Measurements from ENCODE around the gene ANKRD60.

Gene ANKRD60

DNA sequence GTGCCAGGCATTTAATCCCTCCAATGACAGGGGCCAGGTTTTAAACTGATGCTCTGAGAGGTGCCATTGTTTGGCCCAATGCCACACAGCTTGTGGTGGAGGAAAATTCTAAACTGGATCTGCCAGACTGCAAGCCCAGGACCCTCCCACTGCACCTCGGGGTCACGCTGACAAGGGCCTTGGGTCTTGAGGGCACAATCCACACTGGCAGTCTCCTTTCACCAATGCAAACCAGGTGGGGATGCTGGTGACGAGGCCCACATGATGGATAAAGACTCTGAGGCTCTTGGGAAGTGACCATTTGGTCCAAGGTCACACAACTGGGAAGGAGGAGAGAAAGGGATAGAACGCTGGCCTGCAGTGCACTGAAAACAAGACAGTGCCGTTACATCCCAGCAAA is 14.7 kb downstream of the ANKRD60 start:
- Histone ChIP-seq H3K4me2 (ENCODE audit: low read length) (no peak overlapping the region), H3K9ac (no peak overlapping the region), H3K4me1 (no peaks in the 10 kb centered on the region), H3K36me3 (ENCODE audit: control insufficient read depth, insufficient read depth, low read length) (no peaks in the 10 kb centered on the region), H3K4me3 (ENCODE audit: low read depth, low read length) (no peak overlapping the region), H3K27ac (no peak overlapping the region), H3K9me3 (ENCODE audit: control insufficient read depth, low read length) (no peaks in the 10 kb centered on the region), H3K79me2 (no peaks in the 10 kb centered on the region), H3K27me3 (ENCODE audit: control insufficient read depth, insufficient read depth, low read length) (no peaks in the 10 kb centered on the region), H2AFZ (no peak overlapping the region)
- TF ChIP-seq, protein P1, sequence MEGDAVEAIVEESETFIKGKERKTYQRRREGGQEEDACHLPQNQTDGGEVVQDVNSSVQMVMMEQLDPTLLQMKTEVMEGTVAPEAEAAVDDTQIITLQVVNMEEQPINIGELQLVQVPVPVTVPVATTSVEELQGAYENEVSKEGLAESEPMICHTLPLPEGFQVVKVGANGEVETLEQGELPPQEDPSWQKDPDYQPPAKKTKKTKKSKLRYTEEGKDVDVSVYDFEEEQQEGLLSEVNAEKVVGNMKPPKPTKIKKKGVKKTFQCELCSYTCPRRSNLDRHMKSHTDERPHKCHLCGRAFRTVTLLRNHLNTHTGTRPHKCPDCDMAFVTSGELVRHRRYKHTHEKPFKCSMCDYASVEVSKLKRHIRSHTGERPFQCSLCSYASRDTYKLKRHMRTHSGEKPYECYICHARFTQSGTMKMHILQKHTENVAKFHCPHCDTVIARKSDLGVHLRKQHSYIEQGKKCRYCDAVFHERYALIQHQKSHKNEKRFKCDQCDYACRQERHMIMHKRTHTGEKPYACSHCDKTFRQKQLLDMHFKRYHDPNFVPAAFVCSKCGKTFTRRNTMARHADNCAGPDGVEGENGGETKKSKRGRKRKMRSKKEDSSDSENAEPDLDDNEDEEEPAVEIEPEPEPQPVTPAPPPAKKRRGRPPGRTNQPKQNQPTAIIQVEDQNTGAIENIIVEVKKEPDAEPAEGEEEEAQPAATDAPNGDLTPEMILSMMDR (IDR thresholded peaks at IDR 0.05): no peak

DNA sequence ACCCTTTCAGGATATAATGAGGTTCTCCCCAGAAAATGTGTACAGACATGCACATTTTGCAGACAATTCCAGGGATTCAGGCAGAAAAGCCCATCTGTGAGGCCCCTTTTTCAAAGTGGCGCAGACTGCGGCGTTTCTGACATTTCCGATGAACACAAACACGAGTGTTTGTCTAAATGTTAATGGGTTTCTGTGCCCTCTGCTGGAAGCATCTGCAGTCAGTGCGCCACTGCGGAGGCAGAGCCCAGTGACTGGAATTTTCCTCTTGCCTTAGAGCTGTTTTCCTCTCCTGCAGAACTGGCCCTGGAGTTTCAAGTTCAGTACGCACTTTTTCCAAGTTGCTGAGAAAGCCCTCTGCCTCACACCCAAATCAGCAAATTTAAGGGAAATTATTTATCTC is 15.3 kb downstream of the ANKRD60 start:
- Histone ChIP-seq H2AFZ (no peak overlapping the region), H3K79me2 (no peaks in the 10 kb centered on the region), H3K27ac (no peak overlapping the region), H3K27me3 (ENCODE audit: control insufficient read depth, insufficient read depth, low read length) (no peaks in the 10 kb centered on the region), H3K4me3 (ENCODE audit: low read depth, low read length) (no peak overlapping the region), H3K36me3 (ENCODE audit: control insufficient read depth, insufficient read depth, low read length) (no peaks in the 10 kb centered on the region), H3K4me2 (ENCODE audit: low read length) (no peak overlapping the region), H3K4me1 (no peaks in the 10 kb centered on the region), H3K9me3 (ENCODE audit: control insufficient read depth, low read length) (no peaks in the 10 kb centered on the region), H3K9ac (no peak overlapping the region)
- TF ChIP-seq, protein P1 (IDR thresholded peaks at IDR 0.05): no peak

DNA sequence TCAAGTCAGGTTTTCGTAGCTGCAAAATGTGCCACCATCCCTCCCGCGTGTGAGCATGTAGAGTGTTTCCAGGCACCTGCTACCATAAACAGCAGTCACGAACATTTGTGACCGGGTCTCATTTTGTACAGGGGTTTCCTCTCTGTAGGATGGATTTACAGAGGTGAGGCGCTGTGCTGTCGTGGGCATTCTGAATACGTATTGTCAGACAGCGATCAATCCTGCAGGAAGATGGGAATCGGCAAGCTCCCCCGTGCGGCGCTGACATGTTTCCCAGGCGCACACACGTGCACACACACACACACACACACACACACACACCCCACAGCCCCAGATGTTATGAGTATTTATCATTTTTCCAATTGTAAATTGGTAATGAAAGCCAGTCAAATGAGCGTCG is 15.8 kb downstream of the ANKRD60 start:
- H3K4me3 ChIP-seq (ENCODE audit: low read depth, low read length): no peak overlapping the region
- TF ChIP-seq, protein P1 (IDR thresholded peaks at IDR 0.05): no peak
- no peak overlapping the region for H2AFZ ChIP-seq
- no peak overlapping the region for H3K9ac ChIP-seq
- H3K27ac ChIP-seq: no peak overlapping the region
- no peaks in the 10 kb centered on the region for H3K36me3 ChIP-seq (ENCODE audit: control insufficient read depth, insufficient read depth, low read length)
- no peak overlapping the region for H3K4me2 ChIP-seq (ENCODE audit: low read length)
- no peaks in the 10 kb centered on the region for H3K9me3 ChIP-seq (ENCODE audit: control insufficient read depth, low read length)
- H3K27me3 ChIP-seq (ENCODE audit: control insufficient read depth, insufficient read depth, low read length): no peaks in the 10 kb centered on the region
- H3K79me2 ChIP-seq: no peaks in the 10 kb centered on the region
- H3K4me1 ChIP-seq: no peaks in the 10 kb centered on the region

DNA sequence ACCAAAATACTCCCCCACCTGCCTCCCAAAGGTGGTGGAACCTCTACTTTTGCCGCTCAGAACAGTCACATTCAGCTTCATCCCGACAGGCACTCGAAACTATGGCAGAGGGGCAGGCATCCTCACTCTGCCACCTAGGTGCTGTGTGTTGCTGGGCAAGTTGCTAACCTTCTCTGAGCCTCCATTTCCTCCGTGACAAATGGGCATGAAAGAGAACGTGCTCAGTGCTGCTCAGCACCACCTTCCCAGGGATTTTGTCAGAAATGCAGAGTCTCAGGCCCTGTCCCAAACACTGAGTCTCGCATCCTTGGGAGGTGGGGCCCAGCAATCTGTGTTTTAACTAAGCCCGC is 18.1 kb downstream of the ANKRD60 start:
- Histone ChIP-seq H3K79me2 (no peaks in the 10 kb centered on the region), H3K9me3 (ENCODE audit: control insufficient read depth, low read length) (no peaks in the 10 kb centered on the region), H3K4me3 (ENCODE audit: low read depth, low read length) (no peak overlapping the region), H3K27me3 (ENCODE audit: control insufficient read depth, insufficient read depth, low read length) (no peaks in the 10 kb centered on the region), H3K4me1 (no peaks in the 10 kb centered on the region), H3K4me2 (ENCODE audit: low read length) (no peak overlapping the region), H2AFZ (no peak overlapping the region), H3K9ac (no peak overlapping the region), H3K36me3 (ENCODE audit: control insufficient read depth, insufficient read depth, low read length) (no peaks in the 10 kb centered on the region), H3K27ac (no peak overlapping the region)
- TF ChIP-seq, protein P1 (IDR thresholded peaks at IDR 0.05): no peak

DNA sequence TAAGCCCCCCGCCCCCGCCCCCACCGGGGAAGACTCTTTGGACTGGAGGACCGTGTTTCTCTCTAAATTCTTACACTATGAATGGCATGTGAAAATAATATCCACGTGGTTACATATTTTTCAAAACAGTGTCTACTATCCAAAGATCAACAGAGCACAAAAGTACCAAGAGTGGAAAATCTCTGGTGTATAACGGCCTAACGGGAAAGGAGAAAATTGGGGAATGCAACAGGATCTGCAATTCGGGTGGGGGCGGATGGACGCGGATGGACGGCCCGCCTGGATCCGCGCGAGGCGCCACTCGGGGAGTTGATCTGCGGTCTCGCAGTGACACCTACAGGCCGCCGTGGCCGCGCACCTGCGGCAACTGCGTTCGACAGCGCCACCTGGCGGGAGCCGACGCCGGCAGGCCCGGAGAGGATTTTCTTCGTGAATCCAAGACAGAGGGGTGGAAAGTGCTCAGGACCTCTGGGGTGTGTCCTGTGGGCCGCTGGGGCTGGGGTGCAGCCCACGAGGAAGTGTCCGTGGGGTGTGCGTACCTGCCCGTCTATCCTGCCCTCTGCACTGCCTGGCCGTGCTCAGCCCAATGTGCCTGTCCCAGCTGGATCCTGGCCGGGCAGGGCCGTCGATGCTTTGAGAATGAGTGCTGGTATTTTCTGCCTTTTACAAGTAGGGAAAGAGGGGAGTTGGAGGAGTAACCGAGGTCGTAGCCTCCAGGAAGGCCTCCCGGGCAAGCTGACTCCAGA is 18.6 kb downstream of the ANKRD60 start:
- no peak overlapping the region for H3K9ac ChIP-seq
- H3K27me3 ChIP-seq (ENCODE audit: control insufficient read depth, insufficient read depth, low read length): no peaks in the 10 kb centered on the region

More for the DNA sequence above, 18.6 kb downstream of the ANKRD60 start:
- Histone ChIP-seq H3K36me3 (ENCODE audit: control insufficient read depth, insufficient read depth, low read length) (no peaks in the 10 kb centered on the region), H3K4me2 (ENCODE audit: low read length) (peak overlapping the region; percentile 25), H3K4me3 (ENCODE audit: low read depth, low read length) (no peak overlapping the region), H3K27ac (no peak overlapping the region), H3K79me2 (no peaks in the 10 kb centered on the region), H3K9me3 (ENCODE audit: control insufficient read depth, low read length) (no peaks in the 10 kb centered on the region), H3K4me1 (no peaks in the 10 kb centered on the region), H2AFZ (peak overlapping the region; percentile 61)
- TF ChIP-seq, protein P1 (IDR thresholded peaks at IDR 0.05): peak; percentile 100
